ENCODE results near the gene TECPR1.
A peak's percentile ranks its signal among the peaks of the same experiment; 100 is the strongest.

Gene TECPR1

DNA sequence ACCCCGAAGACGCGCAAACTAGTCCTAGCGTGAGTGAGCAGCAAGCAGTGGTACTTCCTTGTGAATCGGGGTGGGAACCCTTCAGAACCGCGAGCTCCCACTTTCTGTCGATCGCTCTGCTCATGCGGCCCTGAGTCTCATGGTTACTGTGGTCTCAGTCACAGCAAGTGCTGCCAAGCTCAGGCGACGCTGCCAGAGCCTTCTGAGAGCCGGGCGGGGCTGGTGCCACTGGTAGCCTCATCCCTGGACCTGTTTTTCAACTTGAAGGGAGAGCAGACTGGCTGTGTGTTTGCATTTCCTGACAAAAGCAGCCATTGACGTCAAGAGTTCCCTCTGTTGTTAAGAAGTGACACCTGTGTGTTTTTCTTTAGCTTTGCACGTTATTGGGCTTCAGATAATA is 73.7 kb downstream of the TECPR1 start:
- DNase-seq (ENCODE audit: insufficient read length, low spot score), result no peak

DNA sequence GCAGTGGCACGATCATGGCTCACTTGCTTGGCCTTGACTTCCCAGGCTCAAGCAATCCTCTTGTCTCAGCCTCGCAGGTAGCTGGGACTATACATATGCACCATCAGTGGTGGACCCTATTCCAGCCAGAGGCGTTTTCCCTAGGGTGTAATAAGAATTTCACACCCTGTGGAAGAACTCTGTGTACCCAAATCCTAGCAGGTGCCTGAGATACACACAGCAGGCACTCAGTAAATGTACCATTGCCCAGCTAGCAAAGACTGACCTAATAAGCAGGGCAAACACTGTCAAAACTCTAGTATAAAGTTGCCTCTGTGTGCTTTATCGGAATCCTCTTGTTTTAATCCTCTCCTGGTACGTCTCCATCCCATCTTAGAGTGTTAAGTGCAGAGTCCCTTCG is 74.5 kb downstream of the TECPR1 start:
- FAIRE-seq, result no peak
- no peak for TF ChIP-seq POLR2A (IDR thresholded peaks at IDR 0.05; ENCODE audit: low read depth, low read length)
- no peak for DNase-seq (ENCODE audit: insufficient read length, low spot score)

More for the DNA sequence above, 73.7 kb downstream of the TECPR1 start:
- FAIRE-seq, result no peak
- TF ChIP-seq POLR2A (IDR thresholded peaks at IDR 0.05; ENCODE audit: low read depth, low read length), result no peak

DNA sequence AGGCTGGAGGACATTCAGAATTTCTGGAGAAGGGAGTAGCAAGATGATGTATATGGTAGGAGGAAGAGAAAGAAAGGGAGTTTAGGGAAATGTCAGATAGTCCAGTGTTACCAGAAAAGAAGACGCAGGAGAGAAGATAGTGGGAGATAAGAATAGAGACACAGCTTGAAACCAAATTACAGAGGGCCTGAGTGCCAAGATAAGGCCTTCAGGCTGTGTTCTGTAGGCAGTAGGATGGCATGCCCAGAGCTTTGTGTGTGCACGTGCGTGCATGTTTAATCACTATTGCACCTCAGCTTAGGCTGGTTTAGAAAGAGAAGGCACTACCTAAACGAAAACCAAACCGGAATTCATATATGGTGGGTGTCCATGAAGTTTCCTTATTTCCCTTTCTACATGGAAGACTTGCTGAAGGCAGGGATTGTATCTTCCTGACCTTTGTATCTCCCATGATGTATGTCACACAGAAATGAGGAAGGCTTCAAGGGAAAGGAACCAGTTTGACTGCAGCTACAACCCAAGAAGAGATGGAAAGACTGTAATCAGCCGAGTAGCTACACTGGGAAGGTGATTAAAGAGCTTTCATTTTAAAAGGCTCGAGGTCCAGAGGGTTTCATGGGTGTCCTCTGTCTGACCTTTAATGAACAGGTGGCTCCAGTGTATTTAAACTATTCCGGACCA is 76.6 kb downstream of the TECPR1 start:
- TF ChIP-seq POLR2A (IDR thresholded peaks at IDR 0.05; ENCODE audit: low read depth, low read length), result no peak
- no peak for DNase-seq (ENCODE audit: insufficient read length, low spot score)
- no peak for FAIRE-seq

DNA sequence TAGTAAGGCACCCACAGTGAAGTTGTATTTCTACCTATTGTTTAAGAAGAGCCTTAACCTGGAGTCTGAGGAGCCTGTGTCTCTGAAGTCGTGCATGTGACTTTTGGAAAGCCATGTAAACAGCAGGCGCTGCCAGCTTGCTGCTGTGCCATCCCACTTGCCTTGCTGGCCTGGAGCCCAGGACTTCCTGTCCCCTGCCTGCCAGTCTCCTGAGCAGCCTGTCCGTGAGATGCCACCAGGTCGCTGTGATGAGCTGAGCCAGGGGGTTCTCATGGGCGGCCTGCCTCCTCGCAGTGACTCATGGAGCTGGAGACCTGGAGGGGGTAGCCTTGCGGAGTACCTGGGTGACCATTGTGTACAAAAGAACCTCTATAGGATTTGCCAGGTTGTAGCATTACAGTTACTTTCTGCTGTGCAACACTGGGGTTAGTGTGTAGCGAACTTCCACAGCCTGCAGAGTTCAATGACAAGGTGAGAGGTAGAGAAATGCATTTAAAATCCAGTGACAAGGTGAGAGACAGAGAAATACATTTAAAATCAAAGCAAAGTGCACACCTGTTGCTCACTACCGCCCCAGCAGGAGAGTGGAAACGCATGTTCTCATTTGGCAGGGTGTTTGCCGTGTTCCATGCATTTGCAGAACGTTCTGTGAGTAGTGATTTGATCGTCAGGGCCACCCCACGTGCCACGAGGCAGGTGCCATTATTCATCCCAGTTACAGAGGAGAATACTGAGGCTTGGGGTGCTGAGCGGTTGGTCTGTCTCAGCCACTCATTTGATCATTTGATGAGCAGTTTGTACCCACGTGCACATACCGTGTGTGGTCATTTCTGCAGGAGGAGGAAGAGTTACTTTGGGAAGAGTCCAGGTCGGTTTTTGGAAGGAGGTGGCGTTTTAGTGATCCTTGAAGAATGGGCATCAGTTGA is 77.4 kb downstream of the TECPR1 start:
- FAIRE-seq (no peak), DNase-seq (ENCODE audit: insufficient read length, low spot score) (no peak)
- TF ChIP-seq POLR2A (IDR thresholded peaks at IDR 0.05; ENCODE audit: low read depth, low read length), result no peak

DNA sequence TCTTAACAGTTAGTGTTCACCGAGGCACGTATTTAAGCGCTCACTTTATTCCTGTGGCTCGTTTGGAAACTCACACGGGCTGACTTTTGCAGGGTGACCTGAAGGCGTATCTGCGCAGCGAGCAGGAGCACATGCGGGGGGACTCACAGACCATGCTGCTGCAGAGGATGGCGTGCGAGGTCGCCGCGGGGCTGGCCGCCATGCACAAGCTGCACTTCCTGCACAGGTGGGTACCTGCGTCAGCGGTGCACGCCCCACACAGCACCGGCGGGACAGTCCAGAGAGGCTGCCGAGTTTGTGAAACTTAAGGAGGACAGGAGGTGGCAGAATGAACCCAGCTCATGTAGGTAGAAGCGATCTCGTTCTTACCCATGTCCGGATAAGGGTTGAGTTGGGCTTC is 80.6 kb downstream of the TECPR1 start:
- no peak for TF ChIP-seq POLR2A (IDR thresholded peaks at IDR 0.05; ENCODE audit: low read depth, low read length)
- no peak for DNase-seq (ENCODE audit: insufficient read length, low spot score)
- no peak for FAIRE-seq

DNA sequence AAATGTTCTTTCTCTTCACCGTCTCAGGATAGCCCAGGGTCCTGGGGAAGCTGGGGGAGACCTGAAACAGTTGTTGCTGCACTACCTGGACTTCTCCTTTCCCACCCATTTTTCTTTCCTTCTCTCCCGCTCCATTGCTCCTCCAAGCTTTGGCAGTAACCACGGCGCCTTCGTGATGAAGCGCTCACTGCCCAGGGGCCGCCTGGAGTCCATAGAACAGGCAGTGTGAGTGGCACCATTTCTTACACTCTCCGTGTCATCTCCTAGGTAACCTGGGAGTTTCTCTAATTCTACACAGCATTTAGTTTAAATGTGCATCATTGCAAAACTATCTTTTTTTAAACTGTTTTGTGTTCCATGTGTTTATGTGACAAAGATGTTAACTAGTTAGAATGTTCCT is 81.1 kb downstream of the TECPR1 start:
- FAIRE-seq, result no peak
- no peak for TF ChIP-seq POLR2A (IDR thresholded peaks at IDR 0.05; ENCODE audit: low read depth, low read length)

DNA sequence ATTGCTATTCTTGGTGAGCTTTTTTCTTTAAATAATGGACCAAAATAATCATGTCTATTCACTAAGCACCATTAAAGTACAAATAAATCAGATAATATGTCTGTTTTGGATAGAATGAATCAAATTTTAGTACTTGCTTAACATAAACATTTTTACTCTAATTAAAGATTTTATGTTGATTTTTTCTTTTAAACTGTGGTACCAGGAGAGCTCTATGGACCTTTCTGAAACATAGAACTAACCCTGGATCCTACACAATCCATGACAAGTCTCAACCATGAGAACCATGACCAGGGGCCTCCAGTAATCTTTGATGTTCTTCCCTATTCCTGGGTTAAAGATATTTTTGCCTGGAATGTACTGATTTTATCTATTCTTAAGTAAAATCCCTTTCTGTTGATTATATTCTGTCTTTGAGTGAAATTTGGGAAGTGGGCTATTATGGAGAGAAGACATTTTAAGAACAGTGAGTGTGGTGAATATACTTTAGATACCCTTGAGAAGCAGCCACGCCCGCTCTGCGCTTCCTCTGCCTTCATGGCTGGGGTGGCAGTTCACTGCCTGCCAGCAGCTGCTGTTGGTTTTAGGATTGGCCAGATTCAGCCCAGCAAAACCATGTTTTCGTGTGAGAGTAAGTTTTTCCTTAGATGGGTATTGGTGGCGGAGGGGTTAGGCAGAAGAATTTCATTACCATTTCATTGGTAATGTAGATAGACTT is 83.0 kb downstream of the TECPR1 start:
- FAIRE-seq (no peak), DNase-seq (ENCODE audit: insufficient read length, low spot score) (no peak)
- TF ChIP-seq POLR2A (IDR thresholded peaks at IDR 0.05; ENCODE audit: low read depth, low read length), result no peak

More for the DNA sequence above, 81.1 kb downstream of the TECPR1 start:
- DNase-seq (ENCODE audit: insufficient read length, low spot score), result no peak

DNA sequence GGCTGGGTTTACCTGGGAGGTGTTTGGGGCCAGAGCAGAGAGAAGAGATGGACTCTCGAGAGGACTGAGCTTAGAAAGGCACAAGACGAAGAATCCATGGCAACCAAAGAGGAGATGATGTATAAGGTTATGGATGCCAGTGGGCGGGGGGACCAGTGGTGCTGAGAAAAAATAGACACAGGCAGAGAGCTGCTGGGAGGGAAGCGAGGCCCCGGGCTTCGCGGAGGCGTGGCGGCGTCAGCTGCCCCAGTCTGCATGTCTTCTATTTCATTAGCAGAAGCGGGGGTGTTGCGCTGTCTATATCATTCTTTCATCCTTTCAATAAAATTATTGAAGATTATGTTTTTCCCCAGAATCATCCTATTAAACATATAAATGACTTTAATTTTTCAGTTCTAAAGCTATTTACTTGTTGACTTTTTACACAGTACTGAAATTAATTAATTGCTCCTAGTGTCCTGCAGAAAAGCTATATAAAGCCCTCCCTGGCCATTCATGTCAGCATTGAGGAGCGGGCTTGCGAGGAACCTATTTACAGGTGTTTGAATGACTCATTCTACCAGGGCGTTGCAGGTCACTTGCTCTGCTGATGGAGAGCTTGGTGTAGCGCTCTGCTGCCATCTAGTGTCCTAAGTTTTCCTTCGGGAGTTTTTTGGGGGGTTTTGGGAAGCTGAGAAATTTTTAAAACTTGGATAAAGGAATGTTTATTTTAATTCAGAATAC is 83.7 kb downstream of the TECPR1 start:
- TF ChIP-seq POLR2A (IDR thresholded peaks at IDR 0.05; ENCODE audit: low read depth, low read length), result no peak
- FAIRE-seq (no peak), DNase-seq (ENCODE audit: insufficient read length, low spot score) (peak; percentile 53)

DNA sequence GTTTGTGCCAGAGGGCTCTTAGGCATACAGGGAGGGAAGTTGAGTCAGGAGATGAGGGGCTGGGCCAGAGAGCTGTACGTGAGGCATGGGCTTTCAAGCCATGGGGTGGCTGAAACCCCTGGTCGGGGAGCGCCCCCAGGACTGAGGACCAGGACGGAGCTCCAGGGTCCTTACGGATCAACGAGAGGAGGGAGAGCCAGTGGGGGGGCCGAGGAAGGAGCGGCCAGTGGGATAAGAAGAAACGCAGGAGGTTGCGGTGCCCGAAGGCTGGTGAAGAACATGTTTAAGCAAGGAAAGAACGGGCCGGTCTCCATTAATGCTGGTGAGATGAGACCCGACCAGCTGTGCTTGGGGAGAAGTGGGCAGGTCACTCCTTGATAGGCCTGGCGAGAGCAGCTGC is 84.4 kb downstream of the TECPR1 start:
- no peak for TF ChIP-seq POLR2A (IDR thresholded peaks at IDR 0.05; ENCODE audit: low read depth, low read length)
- no peak for DNase-seq (ENCODE audit: insufficient read length, low spot score)
- FAIRE-seq, result no peak

DNA sequence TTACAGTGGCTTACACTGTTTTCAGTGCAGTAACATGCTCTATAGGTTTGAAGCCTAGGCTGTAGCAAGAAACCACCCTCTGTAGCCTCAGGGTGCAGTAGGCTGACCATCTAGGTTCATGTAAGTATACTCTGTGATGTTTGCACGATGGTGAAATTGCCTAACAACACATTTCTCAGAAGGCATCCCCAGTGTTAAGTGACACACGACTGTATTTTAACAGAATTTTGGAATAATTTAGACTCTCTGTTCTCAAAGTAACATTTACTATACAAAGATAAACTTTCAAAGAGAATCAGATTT is 85.4 kb downstream of the TECPR1 start:
- no peak for DNase-seq (ENCODE audit: insufficient read length, low spot score)
- TF ChIP-seq POLR2A (IDR thresholded peaks at IDR 0.05; ENCODE audit: low read depth, low read length), result no peak
- FAIRE-seq, result no peak

DNA sequence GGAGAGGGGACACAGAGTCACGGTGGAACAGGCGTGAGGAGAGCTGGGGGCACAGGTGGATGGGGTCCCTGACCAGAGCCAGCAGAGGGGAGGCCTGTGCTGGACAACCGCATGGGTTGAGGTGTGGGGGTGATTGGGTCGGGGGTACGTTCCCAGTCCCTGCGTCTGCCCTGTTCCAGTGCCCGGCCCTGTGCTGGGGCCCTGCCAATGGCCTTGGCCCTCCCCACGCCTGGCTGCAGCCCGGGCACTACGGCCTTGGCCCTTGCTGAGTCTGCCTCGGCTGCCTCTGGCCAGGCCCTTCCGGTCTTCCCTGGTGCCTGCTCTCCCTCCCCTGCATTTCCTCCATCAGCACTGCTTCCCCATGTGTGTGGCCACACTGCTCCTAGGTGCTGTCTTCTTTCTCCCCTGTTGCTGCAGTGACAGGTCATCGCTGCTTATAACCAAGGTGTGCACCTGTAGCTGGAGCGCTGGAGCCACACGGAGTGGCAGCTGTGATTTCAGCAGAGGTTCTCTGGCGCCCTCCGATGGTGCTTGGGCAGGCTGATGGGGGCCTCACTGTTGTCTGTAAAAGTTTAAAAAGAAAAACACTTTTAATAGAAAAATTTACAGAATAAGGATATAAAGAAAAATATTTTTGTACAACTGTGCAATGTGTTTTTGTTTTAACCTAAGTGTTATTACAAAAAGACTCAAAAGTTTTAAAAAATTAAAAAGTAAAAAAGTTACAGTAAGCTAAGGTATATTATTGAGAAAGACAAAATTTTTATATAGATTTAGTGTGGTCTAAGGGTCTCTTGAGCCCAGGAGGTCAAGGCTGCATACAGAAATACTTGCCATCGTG is 86.0 kb downstream of the TECPR1 start:
- FAIRE-seq (no peak), DNase-seq (ENCODE audit: insufficient read length, low spot score) (peak; percentile 34)
- no peak for TF ChIP-seq POLR2A (IDR thresholded peaks at IDR 0.05; ENCODE audit: low read depth, low read length)
